ENCODE data around the gene GLRX5.
"Not testable (repeated sequence)": the region's sequence is repeated elsewhere in the genome, so short reads cannot be mapped to it uniquely, and the experiment has no call there.

GLRX5 gene

DNA sequence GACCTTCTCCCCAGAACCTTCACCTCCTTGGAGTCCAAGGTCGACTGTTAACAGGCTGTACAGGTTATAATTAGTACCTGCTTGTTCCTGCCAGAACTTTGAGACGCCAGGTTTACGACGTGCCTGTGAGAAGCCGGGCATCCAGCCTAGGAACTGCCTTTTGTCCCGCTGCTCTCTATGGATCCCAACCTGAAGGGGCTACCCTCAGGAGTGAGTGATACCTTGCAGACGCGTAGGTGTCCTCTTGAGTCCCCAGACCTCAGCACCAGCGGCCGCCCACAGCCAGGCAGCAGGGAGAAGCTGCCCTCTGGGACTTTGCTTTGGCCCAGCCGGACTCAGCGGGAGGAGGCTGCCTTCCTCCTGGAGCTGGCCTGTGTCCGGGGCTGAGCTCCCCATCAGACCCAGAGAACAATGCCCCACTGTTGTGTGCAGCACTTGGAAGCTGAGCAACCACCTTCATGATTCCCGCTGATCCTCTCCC, 34.6 kb upstream of the GLRX5 start:
- DNase-seq: no peak

DNA sequence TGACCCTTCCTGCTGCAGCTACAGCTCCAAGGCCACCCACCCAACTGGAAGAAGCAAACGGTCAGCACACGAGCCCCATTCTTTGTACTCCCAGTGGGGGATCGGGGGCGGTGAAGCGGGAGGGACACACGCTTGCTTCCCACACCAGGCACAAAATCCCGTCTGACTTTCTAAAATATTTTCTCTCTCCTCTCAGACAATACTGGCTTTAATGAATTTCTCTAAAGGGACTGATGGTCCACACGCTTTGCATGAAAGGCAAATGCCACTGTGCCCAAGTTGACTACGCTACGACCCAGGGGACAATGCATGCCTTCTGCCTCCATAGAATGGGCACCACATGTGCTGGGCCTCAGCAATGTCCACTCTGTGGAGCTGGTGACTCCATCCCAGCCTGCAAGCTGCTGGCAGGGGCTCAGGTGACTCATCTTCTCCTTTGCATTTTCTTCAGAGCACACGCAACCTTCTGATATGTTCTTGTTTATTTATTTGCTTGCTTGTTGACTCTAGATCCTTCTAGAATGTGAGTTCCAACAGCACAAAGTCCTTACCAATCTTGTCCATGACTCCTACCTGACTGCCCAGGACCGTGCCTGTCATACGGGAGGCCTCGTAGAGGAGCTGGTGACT, 34.0 kb upstream of the GLRX5 start:
- no peak for DNase-seq

DNA sequence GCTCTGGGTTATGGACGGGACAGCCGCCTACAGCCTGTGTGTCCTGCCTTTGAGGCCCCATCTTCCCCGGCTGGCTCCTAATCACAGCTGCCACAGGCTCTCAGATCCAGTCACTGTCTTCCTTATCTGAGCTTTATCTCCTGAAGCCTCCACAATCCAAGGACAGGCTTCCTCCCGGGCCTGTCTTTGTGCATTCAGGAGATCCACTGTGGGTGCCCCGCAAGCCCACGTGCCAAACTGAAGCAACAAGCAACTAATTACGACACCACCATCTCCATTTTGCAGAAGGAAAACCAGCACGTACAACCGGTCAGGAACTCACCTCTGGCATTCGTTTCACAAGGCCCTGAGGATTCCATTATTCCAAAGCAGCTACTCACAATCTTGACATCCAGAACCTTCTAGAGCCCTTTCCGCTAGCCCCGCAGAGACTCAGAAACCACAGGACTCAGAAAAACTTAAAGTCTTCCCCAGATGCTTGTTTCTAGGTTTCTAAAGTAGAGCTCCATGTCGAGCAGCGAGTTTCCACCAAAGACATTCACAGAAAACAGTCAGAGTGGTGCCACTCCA, 32.4 kb upstream of the GLRX5 start:
- no peak for DNase-seq

DNA sequence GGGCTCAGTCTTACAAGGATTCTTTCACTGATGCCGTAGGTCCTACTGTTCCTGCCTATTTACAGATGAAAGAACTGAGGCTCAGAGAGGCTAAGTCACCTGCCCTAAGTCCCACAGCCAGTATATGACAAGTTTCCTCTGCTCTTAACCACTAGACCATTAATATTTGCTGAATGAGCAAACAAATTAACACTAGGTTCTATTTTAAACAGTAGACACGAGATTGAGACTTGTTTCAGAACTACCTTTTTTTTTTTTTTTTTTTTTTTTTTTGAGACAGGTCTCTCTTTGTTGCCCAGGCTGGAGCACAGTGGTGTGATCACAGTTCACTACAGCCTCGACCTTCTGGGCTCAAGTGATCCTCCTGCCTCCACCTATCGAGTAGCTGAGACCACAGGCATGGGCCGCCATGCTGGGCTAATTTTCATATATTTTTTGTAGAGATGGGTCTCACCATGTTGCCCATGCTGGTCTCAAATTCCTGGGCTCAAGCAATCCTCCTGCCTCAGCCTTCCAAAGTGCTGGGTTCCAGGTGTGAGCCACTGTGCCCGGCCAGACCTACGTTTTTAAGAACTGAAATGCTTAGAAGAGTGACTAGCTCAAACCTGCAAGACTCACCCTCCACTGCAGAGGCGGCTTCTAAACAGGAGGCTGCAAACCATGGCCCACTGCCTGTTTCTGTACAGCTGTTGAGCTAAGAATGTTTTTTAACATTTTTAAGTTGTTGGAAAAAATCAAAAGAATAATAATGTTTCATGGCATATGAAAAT, 31.3 kb upstream of the GLRX5 start:
- DNase-seq: no peak

DNA sequence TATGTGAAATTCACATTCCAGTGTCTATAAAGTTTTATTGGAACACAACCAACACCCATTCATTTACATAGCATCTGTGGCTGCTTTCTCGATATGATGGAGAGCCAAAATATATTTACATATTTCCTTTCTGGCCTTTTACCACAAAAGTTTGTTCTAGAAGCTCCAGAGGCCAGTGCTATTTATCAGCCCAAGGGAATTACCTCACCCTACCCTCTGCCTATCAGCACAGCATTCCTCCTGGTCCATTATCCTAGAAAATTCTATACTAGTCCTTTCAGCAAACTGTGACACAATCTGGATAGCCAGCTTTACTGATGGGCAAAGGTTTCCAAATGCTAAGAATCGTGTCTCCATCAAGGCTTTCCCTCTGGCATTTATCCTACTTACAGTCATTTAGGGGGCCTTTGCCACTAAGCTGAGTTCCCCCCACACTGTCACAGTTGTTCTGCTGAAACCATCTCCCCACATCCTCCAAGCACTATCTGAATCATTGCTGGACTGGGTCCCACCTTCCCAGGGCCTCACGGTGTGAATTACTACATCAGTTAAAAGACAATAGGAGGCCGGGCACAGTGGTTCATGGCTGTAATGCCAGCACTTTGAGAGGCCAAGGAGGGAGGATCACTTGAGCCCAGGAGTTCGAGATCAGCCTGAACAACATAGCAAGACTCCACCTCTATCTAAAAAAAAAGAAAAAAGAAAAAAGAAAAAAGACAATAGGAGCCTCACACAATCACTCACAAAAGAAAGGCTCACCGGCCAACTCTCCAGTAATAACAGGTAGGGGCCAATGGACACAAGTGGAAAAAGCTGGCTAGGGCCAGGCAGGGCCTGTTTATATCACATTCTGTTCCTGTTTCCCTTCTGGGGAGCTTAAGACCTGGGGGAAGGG, 30.5 kb upstream of the GLRX5 start:
- DNase-seq: no peak

DNA sequence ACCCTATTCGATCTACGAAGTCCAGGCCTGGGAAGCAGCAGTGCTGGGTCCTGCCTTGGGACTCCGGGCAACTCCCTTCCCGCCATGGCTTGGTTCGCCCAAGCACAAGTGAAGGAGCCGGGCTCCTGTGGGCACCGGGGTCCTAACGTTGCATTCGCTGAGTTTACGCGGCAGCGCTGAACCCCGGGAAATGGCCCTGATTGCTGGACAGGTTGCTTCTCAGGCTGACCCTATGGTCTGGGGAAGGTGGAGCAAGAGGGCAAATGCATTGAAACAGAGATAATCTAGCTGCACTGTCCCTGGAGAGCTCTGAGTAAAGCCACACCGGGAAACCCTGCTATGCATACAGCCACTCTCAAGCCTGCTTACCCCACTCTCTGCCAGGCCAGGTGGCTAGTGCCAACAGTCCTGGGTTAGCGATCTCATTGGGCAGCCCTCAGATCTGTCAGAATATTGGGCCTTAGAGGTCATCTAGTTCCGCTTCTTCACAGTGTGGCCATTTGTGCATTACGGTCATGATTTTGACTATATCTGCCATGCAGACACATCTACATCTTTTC, 29.7 kb upstream of the GLRX5 start:
- no peak for DNase-seq

DNA sequence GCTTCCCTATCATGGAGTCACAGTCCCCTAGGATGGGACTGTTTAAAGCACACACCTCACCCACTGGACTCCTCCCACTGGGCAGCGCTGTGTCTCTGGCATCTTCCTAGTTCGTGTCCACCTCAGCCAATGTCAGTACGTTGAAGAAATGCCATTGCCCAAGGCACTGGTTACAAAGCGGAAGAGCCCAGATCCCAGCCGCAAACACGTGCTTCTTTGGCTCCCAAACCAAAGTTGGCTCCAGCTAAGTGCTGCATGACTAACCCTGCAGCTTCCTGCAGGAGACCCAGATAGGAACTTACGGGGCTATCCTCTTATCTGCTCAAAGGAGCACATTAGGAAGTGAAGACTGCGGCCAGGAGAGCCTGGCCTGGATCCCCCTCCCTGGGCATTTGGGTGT, 27.7 kb upstream of the GLRX5 start:
- DNase-seq: no peak

DNA sequence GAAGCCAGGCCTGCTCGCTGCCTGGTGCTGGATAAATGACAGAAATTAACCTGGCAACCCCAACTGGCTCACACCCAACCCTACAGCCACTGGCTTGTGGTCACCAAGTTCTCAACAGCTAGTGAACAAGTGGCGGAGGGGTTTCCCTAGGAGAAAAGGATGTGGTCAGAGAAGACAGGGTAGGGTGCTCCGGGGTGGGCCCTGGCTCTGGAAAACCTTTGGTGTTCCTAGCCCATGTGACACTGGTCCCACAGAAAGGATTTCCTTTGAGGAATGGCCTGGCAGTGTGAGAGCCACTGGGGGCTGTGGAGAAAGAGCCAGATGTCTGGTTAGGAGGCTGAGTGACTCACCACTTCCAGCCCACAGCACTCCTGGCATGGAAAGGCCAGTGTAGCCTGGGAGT, 27.1 kb upstream of the GLRX5 start:
- DNase-seq: no peak

DNA sequence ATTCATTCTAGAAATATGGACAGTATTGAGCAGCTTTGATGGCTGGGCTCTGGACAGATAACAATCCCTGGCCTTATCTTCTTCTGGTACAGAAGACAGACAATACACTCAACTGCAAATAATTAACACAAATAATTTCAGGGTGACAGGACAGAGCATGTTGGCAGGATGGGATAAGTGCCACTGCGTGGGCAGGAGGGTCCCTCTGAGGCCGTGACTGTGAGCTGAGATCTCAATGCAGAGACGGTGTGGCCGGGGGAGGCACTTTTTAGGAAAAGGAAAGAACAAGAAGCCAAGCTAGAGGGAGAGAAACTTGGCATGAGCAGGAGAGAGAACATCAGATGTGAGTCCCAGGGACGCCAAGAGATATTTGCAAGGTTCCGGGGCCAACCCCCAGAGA, 26.5 kb upstream of the GLRX5 start:
- DNase-seq: no peak

DNA sequence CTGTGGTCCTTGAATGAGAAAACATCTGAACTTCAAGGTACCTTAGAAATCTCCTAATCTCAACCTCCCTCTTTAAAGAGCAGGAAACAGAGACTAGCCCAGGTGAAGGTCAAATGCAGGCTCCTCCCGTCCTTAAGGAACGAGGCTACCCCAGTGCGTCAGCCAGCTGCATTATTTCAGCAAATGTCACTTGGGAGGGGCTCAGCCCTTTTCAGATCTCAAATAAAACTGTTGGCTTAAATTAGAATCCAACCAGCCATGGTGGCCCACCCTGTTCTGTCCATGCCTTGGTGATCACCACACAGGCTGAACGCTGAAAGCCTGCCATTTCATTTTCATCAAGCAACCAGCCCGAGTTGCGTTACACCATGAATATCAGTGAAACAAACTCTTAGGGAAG, 25.4 kb upstream of the GLRX5 start:
- no peak for DNase-seq

DNA sequence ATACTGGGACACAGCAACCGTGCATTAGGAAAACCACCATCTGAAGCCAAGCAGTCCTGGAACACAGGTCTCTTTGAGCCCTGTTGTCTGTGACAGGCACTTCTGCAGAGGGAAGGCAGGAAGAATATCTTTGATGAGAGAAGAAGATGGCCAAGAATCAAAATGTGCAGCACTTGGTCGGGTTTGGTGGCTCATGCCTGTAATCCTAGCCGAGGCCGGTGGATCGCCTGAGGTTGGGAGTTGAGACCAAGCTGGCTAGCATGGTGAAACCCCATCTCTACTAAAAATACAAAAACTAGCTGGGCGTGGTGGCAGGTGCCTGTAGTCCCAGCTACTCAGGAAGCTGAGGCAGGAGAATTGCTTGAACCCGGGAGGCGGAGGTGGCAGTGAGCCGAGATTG, 24.5 kb upstream of the GLRX5 start:
- not testable (repeated sequence) for DNase-seq

DNA sequence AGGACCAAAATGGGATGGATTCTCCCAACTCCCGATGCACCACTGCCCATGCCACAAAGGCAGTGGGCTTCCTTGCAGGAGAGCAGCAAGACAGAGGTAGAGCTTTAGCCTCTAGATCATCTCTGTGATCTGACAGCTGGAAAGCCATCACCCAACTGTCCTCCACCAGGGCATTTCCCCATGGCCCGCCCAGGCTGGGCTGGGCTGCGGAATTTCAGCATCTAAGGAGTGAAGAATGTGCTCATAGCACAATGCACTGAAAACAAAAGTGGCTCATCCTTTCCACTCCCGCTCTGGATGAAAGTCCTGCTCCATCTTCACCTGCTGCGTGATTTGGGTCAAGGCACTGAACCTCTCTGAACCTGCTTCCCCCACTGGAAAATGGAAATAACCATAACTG, 24.0 kb upstream of the GLRX5 start:
- DNase-seq: no peak

DNA sequence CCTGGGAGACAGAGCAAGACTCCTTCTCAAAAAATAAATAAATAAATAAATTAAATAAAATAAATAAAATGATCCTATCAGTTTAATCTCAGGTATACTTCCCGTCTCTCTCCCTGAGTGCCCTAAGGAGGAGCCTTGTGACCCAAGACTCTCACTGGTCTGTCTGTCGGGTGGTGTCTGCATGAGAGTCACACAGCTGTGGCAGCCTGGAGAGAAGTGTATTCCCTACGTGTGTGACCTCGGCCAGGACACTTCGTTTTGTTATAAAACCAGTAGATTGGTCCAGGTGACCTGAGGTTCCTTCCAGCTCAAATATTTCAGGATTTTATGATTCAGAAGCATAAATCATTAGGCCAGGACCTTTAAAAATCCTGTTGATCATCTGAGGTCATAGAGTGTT, 23.2 kb upstream of the GLRX5 start:
- DNase-seq: no peak

DNA sequence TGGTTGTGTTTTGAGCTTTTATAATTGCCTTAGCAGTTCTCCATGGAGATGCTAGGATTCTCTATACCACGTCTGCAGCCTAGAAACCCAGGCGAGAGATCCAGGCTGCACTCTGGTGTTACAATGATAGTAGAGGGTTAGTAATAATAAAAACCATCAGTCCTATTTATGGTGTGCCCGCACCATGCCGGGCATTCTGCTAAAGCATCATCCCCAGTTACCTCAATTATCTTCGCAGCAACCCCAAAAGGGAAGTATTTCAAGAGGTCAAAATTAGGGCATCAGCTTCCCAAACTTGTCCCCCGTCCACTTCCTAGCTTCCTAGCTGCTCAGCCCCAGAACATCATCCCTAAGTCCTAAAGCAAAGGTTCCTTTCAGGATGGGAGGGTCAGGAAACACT, 21.6 kb upstream of the GLRX5 start:
- DNase-seq: no peak

DNA sequence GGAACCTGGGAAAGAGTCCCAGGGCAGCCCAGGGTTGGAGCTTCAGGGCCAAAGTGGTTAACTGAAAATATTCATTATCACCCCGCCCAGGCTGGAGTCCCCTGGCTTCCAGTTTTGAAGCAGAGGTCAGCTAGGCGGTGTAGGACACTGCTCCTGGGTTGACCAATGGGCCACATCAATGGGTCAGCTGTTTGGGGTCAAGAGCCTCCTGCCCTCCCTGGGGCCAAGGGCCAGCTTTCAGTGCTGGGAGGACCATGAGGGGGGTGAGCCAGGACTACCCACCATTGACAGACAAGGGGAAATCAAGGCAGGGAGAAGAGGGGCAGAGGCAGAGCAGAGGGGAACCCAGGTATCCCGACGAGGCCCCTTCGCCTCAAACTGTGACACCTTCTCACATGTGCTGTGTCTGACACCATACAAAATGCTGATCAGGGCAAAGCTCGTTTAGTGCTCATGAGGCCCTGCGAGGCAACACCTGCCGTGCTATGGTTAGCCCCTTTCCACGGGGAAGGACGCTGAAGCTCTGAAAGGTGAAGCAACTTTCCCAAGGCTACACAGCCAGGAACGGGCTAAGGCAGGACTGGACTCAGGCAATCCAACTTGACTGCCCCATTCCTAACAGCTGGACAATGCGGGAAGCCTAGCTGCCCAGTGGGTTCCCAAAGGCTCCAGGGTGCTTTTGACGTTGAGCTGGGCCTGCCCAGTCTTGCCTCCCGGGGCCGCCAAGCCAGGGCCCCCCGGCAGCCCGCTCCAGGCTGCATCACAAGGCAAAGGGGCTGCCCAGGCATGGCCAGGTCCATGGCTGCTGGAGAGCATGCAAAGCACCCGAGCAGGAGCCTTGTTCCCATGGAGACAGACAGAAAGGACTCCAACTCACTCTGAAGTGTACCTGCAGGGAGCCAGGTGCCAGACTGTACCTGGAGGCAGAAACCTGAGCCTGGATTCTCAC, 20.4 kb upstream of the GLRX5 start:
- DNase-seq: no peak

DNA sequence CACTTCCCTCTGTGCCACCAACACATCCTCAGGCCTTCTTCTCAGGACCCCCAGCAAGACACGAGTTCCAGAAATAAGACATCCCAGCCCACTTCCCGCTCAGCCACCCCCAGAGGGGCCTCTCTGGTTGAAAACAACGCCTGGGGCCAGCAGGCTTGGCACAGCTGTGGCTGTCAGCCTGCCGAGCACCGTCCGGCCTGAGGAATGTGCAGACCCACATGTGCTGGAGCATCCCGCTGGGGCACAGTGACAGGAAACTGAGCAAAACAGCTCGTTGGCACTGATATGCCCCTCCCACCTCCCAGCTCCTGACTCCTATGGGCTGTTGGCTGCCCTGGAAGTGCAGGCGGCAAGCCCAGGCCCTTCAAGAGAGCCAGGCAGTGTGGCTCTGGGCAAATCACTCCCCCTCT, 19.8 kb upstream of the GLRX5 start:
- peak; percentile 92 for DNase-seq

DNA sequence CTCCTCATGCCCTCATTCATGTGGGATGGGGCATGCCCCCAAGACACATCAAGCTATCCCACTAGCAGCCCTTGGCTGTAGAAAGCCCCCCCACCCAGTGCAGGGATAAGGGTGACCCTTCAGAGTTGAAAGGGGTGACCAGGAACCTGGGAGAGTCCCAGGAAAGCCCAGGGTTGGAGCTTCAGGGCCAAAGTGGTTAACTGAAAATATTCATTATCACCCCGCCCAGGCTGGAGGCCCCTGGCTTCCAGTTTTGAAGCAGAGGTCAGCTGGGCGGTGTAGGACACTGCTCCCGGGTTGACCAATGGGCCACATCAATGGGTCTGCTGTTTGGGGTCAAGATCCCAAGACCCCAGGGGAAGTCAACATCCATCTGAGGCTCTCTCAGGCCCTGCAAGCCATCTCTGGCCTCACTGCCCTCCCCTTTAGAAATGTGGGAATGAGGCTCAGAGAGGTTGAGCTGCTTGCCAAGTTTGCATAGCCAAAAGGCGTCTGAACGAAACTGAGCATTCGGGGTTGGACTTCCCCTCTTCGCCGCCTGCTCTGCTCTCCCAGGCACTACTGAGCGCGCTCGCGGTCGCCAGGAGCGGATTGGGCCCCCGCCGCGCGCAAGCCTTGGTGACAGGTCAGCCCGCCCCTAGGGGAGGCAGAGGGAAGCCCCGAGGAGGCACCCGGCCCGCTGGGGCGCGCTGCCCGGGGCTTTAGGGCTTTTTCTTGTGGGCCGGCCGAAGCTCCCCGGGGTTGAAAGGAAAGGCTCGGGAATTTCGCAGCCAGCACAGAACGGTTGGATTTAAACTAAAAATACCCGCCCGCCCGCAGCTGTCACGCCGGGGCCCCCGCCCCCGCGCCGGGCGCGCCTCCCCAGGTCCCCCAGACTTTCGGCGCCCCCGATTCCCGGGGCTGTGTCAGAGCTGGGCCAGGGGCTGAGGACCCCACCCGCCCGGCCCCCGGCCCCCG, 19.0 kb upstream of the GLRX5 start:
- peak; percentile 76 for DNase-seq

DNA sequence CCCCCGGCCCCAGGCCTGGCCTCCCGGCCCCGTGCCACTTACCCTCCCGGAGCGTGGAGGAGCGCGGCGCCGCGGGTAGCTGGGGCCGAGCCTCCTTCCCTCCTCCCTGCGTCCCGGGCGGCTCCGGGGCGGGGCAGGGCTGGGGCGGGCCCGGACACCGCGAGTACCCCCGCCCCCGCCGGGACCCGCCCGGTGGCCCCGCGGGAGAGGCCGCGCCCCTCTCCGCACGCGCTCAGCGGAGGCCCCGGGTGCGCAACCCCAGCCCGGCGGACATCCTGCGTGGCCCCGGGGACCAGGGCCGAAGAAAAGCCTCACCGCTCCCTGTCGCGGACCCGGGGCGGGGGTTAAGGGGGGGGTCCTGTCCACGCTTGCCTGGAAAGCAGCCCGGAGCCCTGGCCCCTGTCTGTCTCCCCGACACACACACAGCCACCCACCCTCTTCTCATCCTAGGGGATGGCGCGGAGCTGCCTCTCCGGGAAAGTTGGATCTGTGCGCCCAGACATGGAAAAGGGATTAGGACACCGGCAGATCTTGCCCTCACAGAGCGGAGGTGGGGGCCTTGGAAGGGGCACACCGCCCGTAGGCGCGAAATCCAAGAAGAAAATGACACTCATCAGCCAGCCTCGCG, 18.2 kb upstream of the GLRX5 start, which contains the start of gene SYNE3:
Gene SYNE3, minus strand, starts transcription at position 97 of the 628 bp plus-strand sequence. CDS start 40,829 bp downstream, outside the sequence.
- peak; percentile 60 for DNase-seq

DNA sequence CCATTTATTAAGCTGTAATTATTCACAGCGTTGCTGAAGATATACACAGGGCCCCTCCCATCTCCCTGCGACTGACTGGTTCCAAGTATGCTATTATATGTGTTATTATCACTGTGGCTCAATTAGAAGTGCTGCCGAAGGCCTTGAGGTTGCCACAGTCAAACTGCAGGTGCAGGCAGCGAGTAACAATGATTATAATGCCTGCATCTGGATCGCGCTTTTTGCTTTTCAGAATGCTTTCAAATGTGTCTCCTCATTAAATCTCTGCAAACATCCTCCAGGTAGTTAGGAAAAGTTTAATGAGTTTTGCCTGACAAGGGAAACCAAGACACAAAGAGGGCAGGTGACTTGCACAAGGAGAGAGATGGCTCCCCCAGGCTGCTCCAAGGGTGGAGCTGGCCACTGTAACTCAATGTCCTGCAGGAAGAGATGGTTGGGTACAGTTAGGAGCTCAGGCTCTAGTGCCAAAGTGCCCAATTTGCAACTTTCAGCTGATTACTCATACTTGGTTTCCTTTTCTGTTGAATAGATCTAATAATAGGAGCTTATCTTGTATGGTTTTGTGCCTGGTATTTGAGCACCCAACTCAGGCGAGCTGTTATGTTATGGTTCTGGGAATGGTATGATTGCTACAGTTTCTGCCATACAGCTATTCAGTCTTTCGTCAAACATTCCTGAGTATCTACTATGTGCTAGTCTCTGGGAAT, 16.7 kb upstream of the GLRX5 start:
- DNase-seq: no peak

Measured in eye (tissue), 1 donor.